BLaER1 treated with 17β-estradiol and CSF1 and Interleukin-3, amounts not matched to agents 10 nM and 100 nM (cell line): ENCODE measurements around the gene SLC39A3.

Experiments used
- H3K27ac ChIP-seq, 11 experiments: shearing (Covaris generic); formaldehyde crosslinking; 2 replicates each; pipeline ENCODE4 v1.8.1; 2022
- H3K27me3 ChIP-seq, 11 experiments: shearing (Covaris generic); formaldehyde crosslinking; 2 replicates each; pipeline ENCODE4 v1.8.1; 2022
- H3K36me3 ChIP-seq, 11 experiments: shearing (Covaris generic); formaldehyde crosslinking; 2 replicates each; pipeline ENCODE4 v1.8.1; 2022
- H3K4me1 ChIP-seq, 10 experiments: shearing (Covaris generic); formaldehyde crosslinking; 2 replicates each; pipeline ENCODE4 v1.8.1; 2022
- H3K4me2 ChIP-seq, 11 experiments: shearing (Covaris generic); formaldehyde crosslinking; 2 replicates each; pipeline ENCODE4 v1.8.1; 2022
- H3K4me3 ChIP-seq, 10 experiments: shearing (Covaris generic); formaldehyde crosslinking; 2 replicates each; pipeline ENCODE4 v1.8.1; 2022
- H3K9ac ChIP-seq, 11 experiments: shearing (Covaris generic); formaldehyde crosslinking; 2 replicates each; pipeline ENCODE4 v1.8.1; 2022
- H3K9me3 ChIP-seq, 11 experiments: shearing (Covaris generic); formaldehyde crosslinking; replicated peaks in 1 of 11; 2 replicates each; pipeline ENCODE4 v1.8.1; 2022
- H4K20me1 ChIP-seq, 11 experiments: shearing (Covaris generic); formaldehyde crosslinking; 2 replicates each; pipeline ENCODE4 v1.8.1; 2022
- Cebpa-rat ChIP-seq, 11 experiments: shearing (Covaris generic); IDR thresholded peaks; 2 replicates each; pipeline ENCODE4 v1.8.1; 2022

The SLC39A3 gene

GRCh38 chr19:2744113-2744512 lies 4.3 kb upstream of the SLC39A3 start:
- H3K4me3 ChIP-seq = no peak overlapping the region
- peaks cover 0 to 5% (median 0%) of the 10 kb centered on the region in 11 experiments; a peak in 3 of 22 replicates for H4K20me1 ChIP-seq
- no peak overlapping the region for H3K27ac ChIP-seq
- H3K4me1 ChIP-seq = peaks cover 1 to 28% (median 10%) of the 10 kb centered on the region in 10 experiments
- no peak overlapping the region for H3K4me2 ChIP-seq
- H3K9ac ChIP-seq = no peak overlapping the region
- no peaks in the 10 kb centered on the region for H3K36me3 ChIP-seq
- no peaks in the 10 kb centered on the region for H3K9me3 ChIP-seq
- H3K27me3 ChIP-seq = no peaks in the 10 kb centered on the region; a peak in 2 of 22 replicates
- no peak for TF ChIP-seq Cebpa-rat (IDR thresholded peaks at IDR 0.05)

DNA sequence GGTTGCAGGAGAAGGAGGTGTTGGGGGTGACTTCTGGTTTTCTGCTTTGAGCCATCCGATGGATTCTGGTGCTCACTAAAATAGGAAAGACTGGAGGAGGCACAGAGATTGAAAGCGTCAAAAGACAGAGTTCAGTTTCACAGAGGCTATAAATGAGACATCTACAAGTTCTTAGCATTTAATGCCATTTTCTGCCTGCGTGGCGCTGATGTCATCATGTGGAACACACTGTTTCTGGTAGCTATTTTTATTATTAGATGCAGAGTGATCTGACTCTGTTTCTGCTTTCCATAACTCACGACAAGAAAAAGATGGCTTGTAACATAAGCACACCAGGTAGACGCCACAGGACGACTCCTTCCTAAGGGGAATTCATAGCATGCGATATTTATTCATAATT lies 3.3 kb upstream of the SLC39A3 start:
- no peak overlapping the region for H3K4me2 ChIP-seq
- no peak for TF ChIP-seq Cebpa-rat (IDR thresholded peaks at IDR 0.05)

GRCh38 chr19:2740314-2740656 lies 468 bp upstream of the SLC39A3 start:
- peaks cover 0 to 14% (median 10%) of the 10 kb centered on the region in 11 experiments; a peak in 16 of 22 replicates for H3K9me3 ChIP-seq
- H3K36me3 ChIP-seq = peaks cover 20 to 28% (median 23%) of the 10 kb centered on the region in 11 experiments
- peak overlapping the region in 6 of 10 experiments; percentile 75 to 98 (median 90); a peak in 4 of 20 replicates for H3K4me3 ChIP-seq
- TF ChIP-seq Cebpa-rat (IDR thresholded peaks at IDR 0.05) = no peak
- H3K4me1 ChIP-seq = peaks cover 12 to 35% (median 26%) of the 10 kb centered on the region in 10 experiments
- H4K20me1 ChIP-seq = peaks cover 4 to 40% (median 20%) of the 10 kb centered on the region in 11 experiments; a peak in 18 of 22 replicates
- peak overlapping the region in 9 of 11 experiments; percentile 24 to 86 (median 54); a peak in 15 of 22 replicates for H3K4me2 ChIP-seq
- H3K27me3 ChIP-seq = no peaks in the 10 kb centered on the region; a peak in 2 of 22 replicates
- no peak overlapping the region for H3K9ac ChIP-seq
- H3K27ac ChIP-seq = no peak overlapping the region

More for the DNA sequence above, 3.3 kb upstream of the SLC39A3 start:
- peaks cover 0 to 14% (median 3%) of the 10 kb centered on the region in 11 experiments; a peak in 7 of 22 replicates for H4K20me1 ChIP-seq
- H3K4me1 ChIP-seq = peaks cover 11 to 28% (median 13%) of the 10 kb centered on the region in 10 experiments; a peak in 19 of 20 replicates
- no peak overlapping the region for H3K9ac ChIP-seq
- H3K9me3 ChIP-seq = no peaks in the 10 kb centered on the region
- H3K36me3 ChIP-seq = peaks cover 0 to 4% (median 0%) of the 10 kb centered on the region in 11 experiments; a peak in 2 of 22 replicates
- no peaks in the 10 kb centered on the region; a peak in 2 of 22 replicates for H3K27me3 ChIP-seq
- no peak overlapping the region for H3K27ac ChIP-seq
- no peak overlapping the region for H3K4me3 ChIP-seq

DNA sequence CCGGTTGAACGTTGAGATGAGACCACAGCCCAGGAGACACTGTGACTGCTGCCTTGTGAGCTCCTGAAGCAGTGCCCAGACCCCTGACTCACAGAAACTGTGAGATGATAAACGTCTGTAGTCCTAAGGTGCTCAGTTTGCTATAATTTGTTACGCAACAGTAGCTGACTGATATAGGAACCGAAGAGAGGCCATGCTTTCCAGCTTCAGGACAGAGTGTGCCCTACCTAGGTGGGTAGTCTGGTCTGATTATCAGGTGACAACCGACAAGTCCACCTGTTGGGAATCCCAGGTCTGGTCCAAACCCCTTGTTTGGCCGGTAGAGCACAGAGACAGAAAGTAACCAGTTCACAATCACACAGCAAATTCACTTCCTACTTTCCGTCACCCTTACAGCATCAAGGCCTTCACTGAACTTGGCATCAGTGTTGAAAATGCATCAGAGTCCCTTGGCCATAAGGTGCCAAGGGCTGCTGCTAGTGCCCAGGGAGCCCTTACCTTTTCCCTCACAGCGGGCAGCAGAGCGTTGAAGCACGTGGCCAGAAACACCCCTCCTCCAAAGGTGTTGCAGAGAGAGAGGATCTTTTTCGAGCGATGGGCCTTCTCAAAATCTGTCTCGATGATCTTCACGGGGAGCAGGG lies 3.1 kb downstream of the SLC39A3 start:
- peaks cover 0 to 14% (median 10%) of the 10 kb centered on the region in 11 experiments; a peak in 16 of 22 replicates for H3K9me3 ChIP-seq
- H3K4me3 ChIP-seq = no peak overlapping the region
- peaks cover 5 to 76% (median 57%) of the 10 kb centered on the region in 11 experiments; a peak in 20 of 22 replicates for H4K20me1 ChIP-seq
- TF ChIP-seq Cebpa-rat (IDR thresholded peaks at IDR 0.05) = peak in 10 of 11 experiments; percentile 22 to 92 (median 54); a peak in 12 of 22 replicates
- no peaks in the 10 kb centered on the region; a peak in 2 of 22 replicates for H3K27me3 ChIP-seq
- no peak overlapping the region for H3K4me2 ChIP-seq
- H3K9ac ChIP-seq = no peak overlapping the region
- H3K27ac ChIP-seq = no peak overlapping the region
- H3K4me1 ChIP-seq = peaks cover 12 to 59% (median 42%) of the 10 kb centered on the region in 10 experiments
- H3K36me3 ChIP-seq = peaks cover 40 to 64% (median 55%) of the 10 kb centered on the region in 11 experiments

GRCh38 chr19:2735374-2735773 lies 4.4 kb downstream of the SLC39A3 start:
- Histone ChIP-seq H3K9ac (peak overlapping the region in 3 of 11 experiments; percentile 24 to 44 (median 30); a peak in 2 of 22 replicates), H3K27ac (0 out of 22 replicates have a peak overlapping the region, but pooled peaks of 1 of the 11 experiments have one; percentile 7), H3K36me3 (peaks cover 40 to 75% (median 59%) of the 10 kb centered on the region in 11 experiments), H3K4me3 (no peak overlapping the region), H3K27me3 (no peaks in the 10 kb centered on the region), H3K9me3 (peaks cover 0 to 14% (median 10%) of the 10 kb centered on the region in 11 experiments; a peak in 16 of 22 replicates), H3K4me1 (peaks cover 12 to 71% (median 54%) of the 10 kb centered on the region in 10 experiments), H4K20me1 (peaks cover 5 to 89% (median 62%) of the 10 kb centered on the region in 11 experiments; a peak in 20 of 22 replicates), H3K4me2 (peak overlapping the region in 10 of 11 experiments; percentile 2 to 85 (median 74); a peak in 19 of 22 replicates)
- no peak for TF ChIP-seq Cebpa-rat (IDR thresholded peaks at IDR 0.05)

DNA sequence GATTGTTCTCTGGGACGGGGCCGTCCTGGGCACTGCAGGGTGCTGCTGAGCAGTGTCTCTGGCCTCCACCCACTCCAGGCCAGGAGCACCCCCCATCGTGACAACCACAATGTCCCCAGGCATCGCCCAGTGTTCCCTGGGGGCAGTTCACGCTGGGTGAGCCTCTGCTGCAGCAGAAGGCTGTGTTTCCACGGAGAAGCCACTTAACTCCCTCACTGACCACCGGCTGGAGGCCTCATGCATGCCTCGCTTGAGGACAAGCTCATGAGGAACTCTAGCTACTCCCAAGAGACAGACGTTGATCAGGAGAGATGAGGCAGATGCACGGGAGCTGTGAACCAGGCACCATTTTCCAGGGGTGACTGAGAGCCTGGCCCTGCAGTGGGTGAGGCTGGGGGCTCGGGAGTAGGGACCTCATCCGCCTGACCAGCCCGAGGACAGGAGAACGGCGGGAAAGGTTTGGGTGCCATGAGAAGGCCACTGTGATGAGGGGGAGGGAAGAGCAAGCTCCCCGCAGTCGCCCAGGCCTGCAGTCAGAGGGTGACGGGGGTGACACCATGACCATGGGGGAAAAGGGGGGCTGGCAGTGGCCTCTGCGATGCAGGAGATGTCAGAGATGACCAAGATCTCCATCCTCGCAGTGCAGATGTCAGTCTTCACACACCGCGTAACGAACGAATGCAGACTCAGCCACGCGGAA lies 5.1 kb downstream of the SLC39A3 start:
- H3K4me1 ChIP-seq = peaks cover 12 to 74% (median 60%) of the 10 kb centered on the region in 10 experiments
- H3K4me2 ChIP-seq = peak overlapping the region in 10 of 11 experiments; percentile 2 to 85 (median 74); a peak in 19 of 22 replicates
- H3K27ac ChIP-seq = 0 out of 22 replicates have a peak overlapping the region, but pooled peaks of 1 of the 11 experiments have one; percentile 7
- H3K36me3 ChIP-seq = peaks cover 40 to 75% (median 59%) of the 10 kb centered on the region in 11 experiments
- peaks cover 5 to 95% (median 62%) of the 10 kb centered on the region in 11 experiments; a peak in 20 of 22 replicates for H4K20me1 ChIP-seq
- TF ChIP-seq Cebpa-rat (IDR thresholded peaks at IDR 0.05) = no peak
- no peak overlapping the region for H3K4me3 ChIP-seq
- peaks cover 0 to 14% (median 10%) of the 10 kb centered on the region in 11 experiments; a peak in 16 of 22 replicates for H3K9me3 ChIP-seq
- peak overlapping the region in 6 of 11 experiments; percentile 5 to 44 (median 27); a peak in 5 of 22 replicates for H3K9ac ChIP-seq
- no peaks in the 10 kb centered on the region for H3K27me3 ChIP-seq

- Histone ChIP-seq H3K4me1 (peaks cover 10 to 77% (median 64%) of the 10 kb centered on the region in 10 experiments), H3K4me2 (peak overlapping the region in 10 of 11 experiments; percentile 2 to 85 (median 74); a peak in 19 of 22 replicates), H4K20me1 (peaks cover 5 to 95% (median 62%) of the 10 kb centered on the region in 11 experiments; a peak in 20 of 22 replicates), H3K4me3 (no peak overlapping the region), H3K27ac (no peak overlapping the region), H3K9ac (peak overlapping the region in 4 of 11 experiments; percentile 5 to 44 (median 30); a peak in 4 of 22 replicates), H3K36me3 (peaks cover 40 to 75% (median 59%) of the 10 kb centered on the region in 11 experiments), H3K27me3 (no peaks in the 10 kb centered on the region), H3K9me3 (peaks cover 0 to 14% (median 10%) of the 10 kb centered on the region in 11 experiments; a peak in 16 of 22 replicates)
- no peak for TF ChIP-seq Cebpa-rat (IDR thresholded peaks at IDR 0.05)
These were observed 5.8 kb downstream of the SLC39A3 start for GRCh38 chr19:2733930-2734588.

- no peak for TF ChIP-seq Cebpa-rat (IDR thresholded peaks at IDR 0.05)
- no peak overlapping the region for H3K9ac ChIP-seq
- H3K27ac ChIP-seq = no peak overlapping the region
- peaks cover 0 to 79% (median 65%) of the 10 kb centered on the region in 10 experiments; a peak in 19 of 20 replicates for H3K4me1 ChIP-seq
- peaks cover 40 to 75% (median 59%) of the 10 kb centered on the region in 11 experiments for H3K36me3 ChIP-seq
- peaks cover 5 to 94% (median 62%) of the 10 kb centered on the region in 11 experiments; a peak in 21 of 22 replicates for H4K20me1 ChIP-seq
- H3K27me3 ChIP-seq = peaks cover 0 to 5% (median 0%) of the 10 kb centered on the region in 11 experiments; a peak in 2 of 22 replicates
- no peak overlapping the region for H3K4me2 ChIP-seq
- H3K4me3 ChIP-seq = no peak overlapping the region
- H3K9me3 ChIP-seq = peaks cover 0 to 14% (median 10%) of the 10 kb centered on the region in 11 experiments; a peak in 16 of 22 replicates
These were observed 6.9 kb downstream of the SLC39A3 start for GRCh38 chr19:2732883-2733282.
